HEK293 (cell line): ENCODE measurements around the gene POLR3B.

ENCODE experiments used
- CTCF ChIA-PET: fragments of 350-600 bp; formaldehyde crosslinking; extraction: SDS; loops from one replicate; lab custom pipeline; 2021; ENCODE audit warnings: antibody characterized with exemption; lab: Yijun Ruan, JAX
- POLR2A ChIA-PET: fragments of 300-600 bp; formaldehyde crosslinking; extraction: SDS; loops from one replicate; lab custom pipeline; 2020; ENCODE audit warnings: antibody characterized with exemption, inconsistent platforms; lab: Yijun Ruan, JAX
- H3K27ac ChIP-seq: fragments of 200-500 bp; sonication (Bioruptor generic); 2 replicates; pipeline ENCODE4 v1.5.1; 2014; ENCODE audit warnings: low read depth, low read length, control low read depth, inconsistent platforms; ENCODE audit errors: extremely low read depth
- H3K36me3 ChIP-seq, 2 experiments: fragments of 200-500 bp in 1 of 2; sonication (Bioruptor generic) in 1 of 2; 1 replicate in 1 of 2; 2 replicates in 1 of 2; pipeline ENCODE4 v1.5.1; 2014 to 2017; ENCODE audit warnings: inconsistent platforms in 2 of 2, low read length in 2 of 2; ENCODE audit not compliant: control insufficient read depth in 2 of 2, insufficient read depth in 1 of 2
- H3K4me1 ChIP-seq: fragments of 200-500 bp; sonication (Bioruptor generic); 2 replicates; pipeline ENCODE4 v1.5.1; 2014; ENCODE audit warnings: mild to moderate bottlenecking, low read length, inconsistent platforms; ENCODE audit not compliant: control insufficient read depth, insufficient read depth
- H3K4me3 ChIP-seq: 2 replicates; pipeline ENCODE4 v1.5.1; 2011; ENCODE audit warnings: low read depth, mild to moderate bottlenecking, control low read depth, low read length, moderate library complexity
- H3K9me3 ChIP-seq: fragments of 200-500 bp; sonication (Bioruptor generic); 2 replicates; pipeline ENCODE4 v1.5.1; 2014; ENCODE audit warnings: low read depth, low read length, inconsistent platforms; ENCODE audit not compliant: control insufficient read depth, insufficient read depth
- HIC1 ChIP-seq: fragments of 450-650 bp; formaldehyde crosslinking; IDR thresholded peaks from 2 replicates; pipeline ENCODE4 v1.5.1; 2016; ENCODE audit warnings: missing biosample characterization, missing genetic modification characterization
- SCRT2 ChIP-seq: fragments of 450-650 bp; formaldehyde crosslinking; IDR thresholded peaks from 2 replicates; pipeline ENCODE4 v1.5.1; 2016; ENCODE audit warnings: missing biosample characterization, missing genetic modification characterization
- SP3 ChIP-seq: fragments of 450-650 bp; formaldehyde crosslinking; IDR thresholded peaks from 2 replicates; pipeline ENCODE4 v1.5.1; 2016; ENCODE audit warnings: missing biosample characterization, missing genetic modification characterization
- ZBTB21 ChIP-seq: fragments of 450-650 bp; formaldehyde crosslinking; IDR thresholded peaks from 2 replicates; pipeline ENCODE4 v1.5.1; 2017; ENCODE audit warnings: missing biosample characterization, missing genetic modification characterization
- ZBTB6 ChIP-seq: fragments of 450-650 bp; formaldehyde crosslinking; IDR thresholded peaks from 2 replicates; pipeline ENCODE4 v1.5.1; 2017; ENCODE audit warnings: missing biosample characterization, missing genetic modification characterization
- ZNF114 ChIP-seq: fragments of 450-650 bp; formaldehyde crosslinking; IDR thresholded peaks from 2 replicates; pipeline ENCODE4 v1.5.0; 2017; ENCODE audit warnings: missing biosample characterization, missing genetic modification characterization
- ZNF138 ChIP-seq: fragments of 450-650 bp; formaldehyde crosslinking; IDR thresholded peaks from 2 replicates; pipeline ENCODE4 v1.5.1; 2016; ENCODE audit warnings: missing biosample characterization, missing genetic modification characterization, borderline replicate concordance
- ZNF266 ChIP-seq: fragments of 450-650 bp; formaldehyde crosslinking; IDR thresholded peaks from 2 replicates; pipeline ENCODE4 v1.5.1; 2016; ENCODE audit warnings: missing biosample characterization, missing genetic modification characterization, low read depth
- ZNF394 ChIP-seq: fragments of 450-650 bp; formaldehyde crosslinking; IDR thresholded peaks from 2 replicates; pipeline ENCODE4 v1.5.1; 2016; ENCODE audit warnings: missing biosample characterization, missing genetic modification characterization, mild to moderate bottlenecking, moderate library complexity, borderline replicate concordance
- ZNF404 ChIP-seq: fragments of 450-650 bp; formaldehyde crosslinking; IDR thresholded peaks from 2 replicates; pipeline ENCODE4 v1.5.1; 2017; ENCODE audit warnings: missing biosample characterization, missing genetic modification characterization
- ZNF473 ChIP-seq: fragments of 450-650 bp; formaldehyde crosslinking; IDR thresholded peaks from 2 replicates; pipeline ENCODE4 v1.5.1; 2017; ENCODE audit warnings: missing biosample characterization, missing genetic modification characterization
- ZNF48 ChIP-seq: fragments of 450-650 bp; formaldehyde crosslinking; IDR thresholded peaks from 2 replicates; pipeline ENCODE4 v1.5.1; 2016; ENCODE audit warnings: missing biosample characterization, missing genetic modification characterization
- ZNF521 ChIP-seq: fragments of 450-650 bp; formaldehyde crosslinking; IDR thresholded peaks from 2 replicates; pipeline ENCODE4 v1.5.1; 2017; ENCODE audit warnings: missing biosample characterization, mild to moderate bottlenecking, missing genetic modification characterization
- ZNF555 ChIP-seq: fragments of 450-650 bp; formaldehyde crosslinking; conservative IDR thresholded peaks from 2 replicates; pipeline ENCODE4 v1.5.1; 2017; ENCODE audit warnings: missing biosample characterization, mild to moderate bottlenecking, missing genetic modification characterization, inconsistent platforms
- ZNF623 ChIP-seq: fragments of 450-650 bp; formaldehyde crosslinking; IDR thresholded peaks from 2 replicates; pipeline ENCODE4 v1.5.1; 2016; ENCODE audit warnings: missing biosample characterization, missing genetic modification characterization
- ZNF654 ChIP-seq: fragments of 450-650 bp; formaldehyde crosslinking; IDR thresholded peaks from 2 replicates; pipeline ENCODE4 v1.5.1; 2016; ENCODE audit warnings: low read depth, missing biosample characterization, missing genetic modification characterization
- ZNF704 ChIP-seq: fragments of 450-650 bp; formaldehyde crosslinking; IDR thresholded peaks from 2 replicates; pipeline ENCODE4 v1.5.1; 2016; ENCODE audit warnings: missing biosample characterization, missing genetic modification characterization
- ZNF747 ChIP-seq: fragments of 450-650 bp; formaldehyde crosslinking; IDR thresholded peaks from 2 replicates; pipeline ENCODE4 v1.5.1; 2016; ENCODE audit warnings: missing biosample characterization, missing genetic modification characterization
- ZXDB ChIP-seq: fragments of 450-650 bp; formaldehyde crosslinking; IDR thresholded peaks from 2 replicates; pipeline ENCODE4 v1.5.1; 2016; ENCODE audit warnings: missing biosample characterization, missing genetic modification characterization
- TF ChIP-seq, protein P1 (sequence below): fragments of 450-650 bp; formaldehyde crosslinking; IDR thresholded peaks from 2 replicates; pipeline ENCODE4 v1.5.1; 2016; ENCODE audit warnings: missing biosample characterization, missing genetic modification characterization
- TF ChIP-seq, protein P2 (sequence below): IDR thresholded peaks from 2 replicates; pipeline ENCODE4 v1.6.1; 2011; ENCODE audit warnings: mild to moderate bottlenecking, low read depth, low read length, borderline replicate concordance

Gene POLR3B

GRCh38 chr12:106313413-106313812 is 44.1 kb upstream of the POLR3B start (continued):
- TF ChIP-seq ZNF623 (tag by site-specific recombination) (peak; percentile 47; the same call in 1 of the 2 replicates), ZBTB21 (tag by site-specific recombination) (0 out of 2 replicates have a peak, but pooled peaks have one; percentile 35), ZNF654 (tag by site-specific recombination) (0 out of 2 replicates have a peak, but pooled peaks have one; percentile 7), ZNF555 (peak; percentile 62), ZNF394 (tag by site-specific recombination) (peak; percentile 87)

DNA sequence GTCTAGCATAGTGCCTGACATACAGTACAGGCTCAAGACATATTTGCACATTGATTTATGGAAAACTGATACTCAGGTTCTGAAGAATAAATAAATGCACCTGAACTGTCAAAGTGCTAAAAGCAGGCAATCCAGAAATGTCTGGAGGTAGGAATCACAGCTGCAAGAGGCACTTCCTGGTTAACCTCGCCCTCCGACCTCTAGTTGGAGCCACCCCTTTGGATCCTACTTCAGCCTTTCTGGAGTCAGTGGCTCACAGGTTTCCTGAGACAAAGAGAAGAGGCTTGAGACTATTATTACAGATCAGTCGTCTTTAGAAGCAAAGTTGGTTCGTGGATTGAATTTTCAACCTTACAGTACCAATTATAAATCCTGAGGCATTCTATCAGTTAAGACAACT is 42.0 kb upstream of the POLR3B start:
- ChIA-PET CTCF (no interaction called here), POLR2A (no interaction called here)
- TF ChIP-seq SCRT2 (tag by site-specific recombination), result no peak
- TF ChIP-seq, protein P1, sequence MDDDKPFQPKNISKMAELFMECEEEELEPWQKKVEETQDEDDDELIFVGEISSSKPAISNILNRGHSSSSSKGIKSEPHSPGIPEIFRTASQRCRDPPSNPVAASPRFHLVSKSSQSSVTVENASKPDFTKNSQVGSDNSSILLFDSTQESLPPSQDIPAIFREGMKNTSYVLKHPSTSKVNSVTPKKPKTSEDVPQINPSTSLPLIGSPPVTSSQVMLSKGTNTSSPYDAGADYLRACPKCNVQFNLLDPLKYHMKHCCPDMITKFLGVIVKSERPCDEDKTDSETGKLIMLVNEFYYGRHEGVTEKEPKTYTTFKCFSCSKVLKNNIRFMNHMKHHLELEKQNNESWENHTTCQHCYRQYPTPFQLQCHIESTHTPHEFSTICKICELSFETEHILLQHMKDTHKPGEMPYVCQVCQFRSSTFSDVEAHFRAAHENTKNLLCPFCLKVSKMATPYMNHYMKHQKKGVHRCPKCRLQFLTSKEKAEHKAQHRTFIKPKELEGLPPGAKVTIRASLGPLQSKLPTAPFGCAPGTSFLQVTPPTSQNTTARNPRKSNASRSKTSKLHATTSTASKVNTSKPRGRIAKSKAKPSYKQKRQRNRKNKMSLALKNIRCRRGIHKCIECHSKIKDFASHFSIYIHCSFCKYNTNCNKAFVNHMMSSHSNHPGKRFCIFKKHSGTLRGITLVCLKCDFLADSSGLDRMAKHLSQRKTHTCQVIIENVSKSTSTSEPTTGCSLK (tag by site-specific recombination), result no peak
- TF ChIP-seq, protein P2, sequence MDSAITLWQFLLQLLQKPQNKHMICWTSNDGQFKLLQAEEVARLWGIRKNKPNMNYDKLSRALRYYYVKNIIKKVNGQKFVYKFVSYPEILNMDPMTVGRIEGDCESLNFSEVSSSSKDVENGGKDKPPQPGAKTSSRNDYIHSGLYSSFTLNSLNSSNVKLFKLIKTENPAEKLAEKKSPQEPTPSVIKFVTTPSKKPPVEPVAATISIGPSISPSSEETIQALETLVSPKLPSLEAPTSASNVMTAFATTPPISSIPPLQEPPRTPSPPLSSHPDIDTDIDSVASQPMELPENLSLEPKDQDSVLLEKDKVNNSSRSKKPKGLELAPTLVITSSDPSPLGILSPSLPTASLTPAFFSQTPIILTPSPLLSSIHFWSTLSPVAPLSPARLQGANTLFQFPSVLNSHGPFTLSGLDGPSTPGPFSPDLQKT, result no peak
- no peak for TF ChIP-seq ZNF48 (tag by site-specific recombination)
- TF ChIP-seq ZNF521 (tag by site-specific recombination), result no peak
- TF ChIP-seq ZNF138 (tag by site-specific recombination), result no peak
- no peak for TF ChIP-seq ZNF404 (tag by site-specific recombination)
- no peak for TF ChIP-seq ZNF747 (tag by site-specific recombination)
- no peak for TF ChIP-seq SP3 (tag by site-specific recombination)
- TF ChIP-seq ZNF704 (tag by site-specific recombination), result no peak
- TF ChIP-seq ZNF473 (tag by site-specific recombination), result no peak
- no peak for TF ChIP-seq ZNF114
- TF ChIP-seq ZXDB (tag by site-specific recombination), result no peak
- no peak for TF ChIP-seq ZNF266
- no peak for TF ChIP-seq ZBTB6 (tag by site-specific recombination)
- TF ChIP-seq HIC1 (tag by site-specific recombination), result no peak
- Histone ChIP-seq H3K4me1 (no peaks in the 10 kb centered on the region), H3K36me3 (peaks cover 5 to 23% of the 10 kb centered on the region in 2 experiments), H3K27ac (no peak overlapping the region), H3K4me3 (no peak overlapping the region), H3K9me3 (no peaks in the 10 kb centered on the region)
